HPDE6-E6E7 (cell line): ENCODE results near the gene TTC28.

Experiments
- DNase-seq: peaks from one replicate; pipeline ENCODE4 v3.0.0; 2011; ENCODE audit warnings: missing footprints; ENCODE audit errors: extremely low spot score

TTC28 gene

GRCh38 chr22:28279888-28280287 lies 399.8 kb downstream of the TTC28 start:
- no peak for DNase-seq

DNA sequence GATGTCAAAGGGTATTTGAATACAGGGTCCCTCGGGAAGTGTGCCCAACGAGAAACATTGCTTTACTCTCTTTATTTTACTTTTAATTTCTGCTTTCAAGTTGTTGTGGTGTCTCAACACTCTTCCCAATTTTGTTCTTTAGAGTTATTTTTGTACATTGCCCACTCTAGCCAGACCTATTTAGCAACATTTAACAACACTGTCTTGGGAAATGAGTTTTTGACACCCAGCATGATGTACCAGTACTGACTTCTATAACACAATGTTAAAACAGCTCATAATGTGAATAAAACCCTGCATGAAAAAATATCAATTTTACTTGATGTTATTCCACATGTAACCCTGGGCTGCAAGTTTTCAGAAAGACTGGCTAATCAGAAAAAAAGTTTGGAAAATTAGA lies 410.4 kb downstream of the TTC28 start:
- DNase-seq = no peak

- DNase-seq = no peak
Observed at GRCh38 chr22:28268850-28269249, 410.8 kb downstream of the TTC28 start.

DNA sequence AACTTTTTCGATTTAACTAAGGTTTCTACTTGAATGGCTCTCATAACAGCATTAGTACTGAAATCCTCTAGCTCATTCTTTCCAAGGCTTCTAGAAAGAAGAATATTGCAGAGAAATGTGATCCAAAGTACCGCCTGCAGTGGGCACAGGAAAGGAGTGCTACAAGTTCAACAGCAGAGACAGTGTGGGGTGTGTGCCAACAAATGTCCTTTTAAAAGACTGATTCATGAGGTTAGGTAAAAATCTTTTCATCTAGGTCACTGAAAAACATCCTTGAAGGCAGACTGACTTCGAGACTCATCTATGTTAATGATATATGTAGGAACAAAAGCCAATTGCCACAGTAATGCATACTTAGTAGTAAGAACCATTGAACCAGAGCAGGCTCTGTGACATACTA lies 411.5 kb downstream of the TTC28 start:
- no peak for DNase-seq

DNA sequence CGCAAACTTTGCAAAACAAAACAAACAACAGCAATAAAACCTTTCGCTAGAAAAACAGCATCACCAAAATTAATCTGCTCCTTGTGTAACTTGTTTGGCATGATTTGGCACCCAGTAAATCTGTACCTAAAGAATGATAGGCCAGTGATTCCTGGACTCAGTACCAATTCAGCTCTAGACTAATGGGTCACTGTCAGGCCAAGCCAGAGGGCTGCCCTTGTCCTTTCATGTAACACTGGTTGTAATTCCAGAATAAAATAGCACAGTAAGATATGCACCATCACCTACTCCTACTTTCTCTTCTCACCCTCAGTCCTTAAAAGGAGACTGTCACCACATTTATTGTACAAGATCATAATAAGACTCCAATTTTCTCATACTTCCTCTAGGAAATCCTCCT lies 419.0 kb downstream of the TTC28 start:
- DNase-seq = no peak

- no peak for DNase-seq
Observed at GRCh38 chr22:28259774-28260312, 419.8 kb downstream of the TTC28 start.

DNA sequence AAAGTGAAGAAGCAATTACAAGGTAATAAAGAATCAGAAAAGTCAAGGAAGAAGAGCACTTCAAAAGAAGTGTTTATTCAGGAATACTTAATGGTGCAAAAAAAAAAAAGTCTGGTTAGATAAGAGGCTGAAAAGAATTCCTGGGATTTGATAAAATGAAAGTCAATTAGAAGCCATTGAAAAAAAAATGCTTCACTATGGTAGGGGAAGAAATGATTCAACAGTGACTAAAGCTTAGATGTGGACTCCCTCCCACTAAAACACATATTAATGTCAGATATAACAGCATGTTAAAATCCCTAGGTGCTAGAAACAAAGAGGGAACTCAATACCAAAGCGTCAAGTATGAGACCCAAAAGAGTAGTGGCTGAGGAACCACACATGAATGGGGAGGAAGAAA lies 425.2 kb downstream of the TTC28 start:
- no peak for DNase-seq

- DNase-seq = no peak
Observed at GRCh38 chr22:28252539-28252938, 427.1 kb downstream of the TTC28 start.

- DNase-seq = no peak
Observed at GRCh38 chr22:28250036-28250695, 429.5 kb downstream of the TTC28 start.

DNA sequence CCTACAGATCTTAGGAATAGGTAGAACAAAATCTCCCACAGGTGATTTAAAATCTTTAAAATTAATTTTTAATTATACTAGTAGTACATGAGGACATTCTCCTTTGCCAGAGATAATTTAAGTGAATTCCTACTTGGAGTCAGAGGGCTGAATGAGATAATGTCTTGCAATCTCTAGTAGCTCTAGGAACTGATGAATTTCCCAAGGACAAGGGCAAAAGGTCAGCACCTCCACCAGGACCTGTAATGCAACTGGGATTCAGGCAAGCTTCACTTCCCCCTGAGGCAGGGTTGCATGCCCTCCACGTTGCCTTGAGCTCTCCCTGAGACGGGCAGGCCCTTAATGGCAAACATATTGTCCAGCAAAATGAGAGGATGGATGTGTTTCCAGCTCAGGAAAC lies 430.2 kb downstream of the TTC28 start:
- no peak for DNase-seq

GRCh38 chr22:28247667-28248363 lies 431.8 kb downstream of the TTC28 start:
- DNase-seq = no peak

- DNase-seq = no peak
Observed at GRCh38 chr22:28247136-28247535, 432.5 kb downstream of the TTC28 start.

DNA sequence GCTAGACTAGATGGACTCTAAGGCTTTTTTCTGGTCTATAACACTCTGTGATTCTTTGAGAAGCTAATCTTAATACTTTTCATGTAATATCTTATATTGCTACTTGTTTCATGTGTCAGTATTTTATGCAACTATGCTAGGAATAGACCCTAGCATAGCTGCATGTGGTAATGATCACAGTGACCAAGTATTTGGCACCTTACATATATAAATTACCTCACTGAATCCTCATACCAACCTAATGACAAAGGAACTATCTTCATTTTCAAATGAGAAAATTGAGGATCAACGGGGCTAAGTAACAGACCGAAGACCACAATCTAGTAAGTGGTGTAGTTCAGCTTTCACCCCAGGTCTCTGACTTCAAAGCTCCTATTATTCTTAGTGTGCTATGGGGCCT lies 433.2 kb downstream of the TTC28 start:
- DNase-seq = no peak

DNA sequence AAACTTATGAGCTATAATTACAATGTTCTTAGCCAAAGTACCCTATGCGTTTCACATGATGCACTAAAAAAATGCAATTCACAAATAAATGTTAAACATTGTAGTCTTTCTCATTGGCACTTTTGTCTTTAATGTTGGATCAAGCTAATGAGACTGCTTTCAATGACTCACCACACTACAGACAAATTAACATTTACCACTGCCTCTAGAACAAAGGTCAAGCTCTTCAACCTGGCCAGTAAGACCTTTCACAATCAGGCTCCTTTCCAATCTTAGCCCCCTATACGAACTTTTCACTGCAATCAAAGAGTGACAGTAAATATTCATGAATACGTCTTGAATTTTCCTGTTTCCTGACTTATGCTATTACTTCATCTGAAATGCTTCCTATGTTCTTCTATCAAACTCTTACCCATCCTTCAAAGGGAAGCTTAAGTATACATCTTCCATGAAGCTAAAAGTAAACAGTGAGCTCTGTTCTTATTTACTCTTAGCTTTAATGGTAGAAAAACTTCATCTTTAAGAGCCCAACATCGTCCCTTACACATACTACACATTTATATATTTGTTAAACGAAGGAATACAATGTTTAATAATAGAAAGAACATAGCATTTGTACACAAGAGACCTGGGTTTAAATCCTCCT lies 433.9 kb downstream of the TTC28 start:
- DNase-seq = no peak

DNA sequence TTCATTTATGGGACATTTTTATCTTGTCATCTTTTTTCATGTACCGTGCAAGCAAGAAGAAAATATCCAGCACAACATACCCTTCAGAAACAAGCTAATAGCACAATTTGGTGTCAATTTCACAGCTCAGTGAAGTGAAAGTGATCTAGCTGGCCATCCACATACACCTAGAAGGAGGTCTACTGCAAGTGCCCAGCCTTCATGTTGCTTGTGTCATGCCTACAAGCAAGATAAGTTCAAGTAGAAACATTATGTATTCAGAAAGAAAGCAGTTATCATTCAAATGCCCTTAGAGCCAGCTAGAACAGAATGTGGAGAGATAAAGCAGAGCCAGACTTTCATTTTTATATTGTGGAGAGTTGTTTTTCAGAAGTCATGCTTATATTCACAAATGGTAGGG lies 434.9 kb downstream of the TTC28 start:
- no peak for DNase-seq

GRCh38 chr22:28243539-28243938 lies 436.1 kb downstream of the TTC28 start:
- no peak for DNase-seq

GRCh38 chr22:28241656-28242290 lies 437.9 kb downstream of the TTC28 start:
- DNase-seq = no peak

- no peak for DNase-seq
Observed at GRCh38 chr22:28239941-28240340, 439.7 kb downstream of the TTC28 start.

DNA sequence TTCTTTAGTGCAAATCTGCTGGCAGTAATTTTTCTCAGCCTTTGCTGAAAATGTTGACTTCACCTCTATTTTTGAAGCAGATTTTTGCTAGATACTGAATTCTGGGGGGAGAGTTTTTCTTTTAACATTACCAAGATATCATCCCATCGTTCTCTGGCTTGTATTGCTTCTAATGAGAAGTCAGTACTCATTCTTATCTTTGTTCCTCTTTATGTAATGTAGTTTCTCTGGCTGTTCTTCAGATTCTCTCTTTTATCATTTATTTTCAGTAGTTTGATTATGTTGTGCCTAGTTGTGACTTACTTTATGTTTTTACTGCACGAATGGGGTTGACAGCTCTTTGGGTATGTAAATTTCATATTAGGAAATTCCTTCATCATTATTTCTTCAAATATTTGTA lies 441.9 kb downstream of the TTC28 start:
- no peak for DNase-seq

DNA sequence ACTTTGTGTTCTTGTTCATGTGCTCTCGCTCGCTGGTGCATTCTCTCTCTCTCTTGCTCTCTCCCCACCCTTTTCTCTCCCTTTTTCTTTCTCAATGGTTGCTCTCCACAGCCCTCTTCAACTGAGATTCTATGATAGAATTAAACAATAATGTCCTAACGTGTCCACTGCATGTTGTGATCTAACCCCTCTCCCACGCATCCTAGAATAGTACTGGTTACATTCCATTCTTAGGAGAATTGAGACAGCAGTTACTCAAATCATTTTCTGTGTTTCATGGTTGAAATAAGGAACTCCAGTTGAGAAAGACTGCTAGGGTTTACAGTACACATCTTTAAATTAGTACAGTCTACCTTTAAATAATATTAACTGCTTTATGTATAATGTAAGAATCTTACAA lies 442.5 kb downstream of the TTC28 start:
- no peak for DNase-seq

GRCh38 chr22:28232204-28232603 lies 447.4 kb downstream of the TTC28 start:
- DNase-seq = no peak

- no peak for DNase-seq
Observed at GRCh38 chr22:28231441-28231840, 448.2 kb downstream of the TTC28 start.
